Activated naive CD4-positive, alpha-beta T cell treated with anti-CD3 and anti-CD28 coated beads, Interleukin-2, amount 50 U/mL, for 72 hours (primary cell): ENCODE data around the gene ZNF480. TPM values are rescaled to one million over a fixed set of nuclear protein-coding genes. Genes with fewer than 3 reads are reported as not detected.
"Not testable (repeated sequence)": the region's sequence is repeated elsewhere in the genome, so short reads cannot be mapped to it uniquely, and the experiment has no call there.

Experiments used
- ATAC-seq, 2 donors: fragments of 150-1000 bp; cut with Tn5 transposase; 2 replicates each; pipeline ENCODE4 v1.10.0; 2021; ENCODE audit warnings: mild to moderate bottlenecking in 2 of 2, moderate library complexity in 2 of 2
- DNase-seq, 2 donors: peaks; one replicate each; pipeline ENCODE4 v3.0.0; 2021 to 2022; ENCODE audit warnings: low spot score in 2 of 2
- H3K27ac Mint-ChIP-seq, 2 donors: one replicate each; pipeline ENCODE4 v1.8.0; 2022; ENCODE audit warnings: mild to moderate bottlenecking in 2 of 2, mixed read lengths in 2 of 2
- H3K36me3 Mint-ChIP-seq, 2 donors: one replicate each; pipeline ENCODE4 v1.8.0; 2022; ENCODE audit warnings: mixed read lengths in 2 of 2
- H3K9me3 Mint-ChIP-seq, 2 donors: one replicate each; pipeline ENCODE4 v1.8.0; 2022; ENCODE audit warnings: mixed read lengths in 2 of 2
- total RNA-seq, 2 donors: library from RNA; stranded (reverse); gene quantifications; one replicate each; pipeline ENCODE4 v1.2.3, GENCODE V29; 2022

Gene ZNF480
- total RNA-seq, 2 donors from 2014 or later, result 2.0 to 9.9 TPM

GRCh38 chr19:52307275-52307674 lies 10.3 kb downstream of the ZNF480 start:
- Mint-ChIP-seq H3K27ac (no peak overlapping the region), H3K36me3 (peaks cover 83 to 91% of the 10 kb centered on the region in 2 donors), H3K9me3 (peaks cover 31 to 34% of the 10 kb centered on the region in 2 donors)
- ATAC-seq (no peak), DNase-seq (peak in 1 of 2 donors; percentile 12)

DNA sequence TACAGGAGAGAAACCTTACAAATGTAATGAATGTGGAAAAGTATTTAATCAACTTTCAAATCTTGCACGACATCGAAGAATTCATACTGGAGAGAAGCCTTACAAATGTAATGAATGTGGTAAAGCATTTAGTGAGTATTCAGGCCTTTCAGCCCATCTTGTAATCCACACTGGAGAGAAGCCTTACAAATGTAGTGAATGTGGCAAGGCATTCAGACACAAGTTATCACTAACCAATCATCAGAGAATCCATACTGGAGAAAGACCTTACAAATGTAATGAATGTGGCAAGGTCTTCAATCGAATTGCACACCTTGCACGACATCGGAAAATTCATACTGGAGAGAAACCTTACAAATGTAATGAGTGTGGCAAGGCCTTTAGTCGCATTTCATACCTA lies 25.5 kb downstream of the ZNF480 start:
- H3K36me3 Mint-ChIP-seq, result peaks cover 75 to 94% of the 10 kb centered on the region in 2 donors
- H3K27ac Mint-ChIP-seq, result no peak overlapping the region
- ATAC-seq, result no peak
- H3K9me3 Mint-ChIP-seq, result peaks cover 59 to 65% of the 10 kb centered on the region in 2 donors
- no peak for DNase-seq

DNA sequence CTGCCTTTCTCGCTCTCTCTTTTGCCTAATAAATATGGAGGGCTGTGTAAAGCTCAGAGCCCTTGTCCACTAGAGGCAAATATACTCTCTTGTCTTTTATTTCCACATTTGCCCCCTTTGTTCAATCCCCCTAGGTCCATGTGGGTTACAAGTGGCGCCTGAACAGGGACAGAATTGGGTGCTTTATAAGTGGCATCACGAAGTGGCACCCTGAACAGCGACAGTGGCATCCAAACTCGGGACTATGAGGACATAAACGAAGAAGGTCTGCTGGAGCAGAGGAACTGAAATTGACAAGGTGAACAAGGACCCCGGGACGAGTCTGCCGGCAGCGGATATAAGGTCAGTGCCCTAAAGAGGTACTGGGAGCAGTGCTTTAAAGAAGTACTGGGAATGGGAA lies 34.8 kb downstream of the ZNF480 start:
- H3K27ac Mint-ChIP-seq, result no peak overlapping the region
- ATAC-seq (no peak), DNase-seq (no peak)
- peaks cover 26 to 34% of the 10 kb centered on the region in 2 donors for H3K9me3 Mint-ChIP-seq
- H3K36me3 Mint-ChIP-seq, result peaks cover 48 to 50% of the 10 kb centered on the region in 2 donors

- Mint-ChIP-seq H3K27ac (peak overlapping the region; percentile 94 to 95), H3K9me3 (peaks cover 35 to 48% of the 10 kb centered on the region in 2 donors), H3K36me3 (peaks cover 54 to 67% of the 10 kb centered on the region in 2 donors)
- peak; percentile 41 to 50 for ATAC-seq
- no peak for DNase-seq
These were observed 38.8 kb downstream of the ZNF480 start for GRCh38 chr19:52335768-52336116.

GRCh38 chr19:52336117-52336790 lies 39.3 kb downstream of the ZNF480 start, which contains the start of gene ZNF610:
Gene ZNF610, plus strand, starts transcription at chr19:52336243. Its CDS starts 12,930 bp downstream, at chr19:52349173.
- DNase-seq, result peak; percentile 90 to 95
- Mint-ChIP-seq H3K9me3 (peaks cover 32 to 48% of the 10 kb centered on the region in 2 donors), H3K27ac (peak within 1 kb of the TSS; percentile 94 to 95), H3K36me3 (peaks cover 52 to 61% of the 10 kb centered on the region in 2 donors)
- peak; percentile 96 to 97 for ATAC-seq

- peaks cover 48 to 57% of the 10 kb centered on the region in 2 donors for H3K36me3 Mint-ChIP-seq
- peaks cover 28 to 43% of the 10 kb centered on the region in 2 donors for H3K9me3 Mint-ChIP-seq
- DNase-seq (no peak), ATAC-seq (no peak)
- peak overlapping the region; percentile 94 to 95 for H3K27ac Mint-ChIP-seq
These were observed 39.9 kb downstream of the ZNF480 start for GRCh38 chr19:52336791-52337381.

GRCh38 chr19:52339022-52339421 lies 42.1 kb downstream of the ZNF480 start:
- DNase-seq, ATAC-seq, H3K27ac Mint-ChIP-seq: not testable (repeated sequence)
- peaks cover 14 to 29% of the 10 kb centered on the region in 2 donors for H3K9me3 Mint-ChIP-seq
- peaks cover 29 to 50% of the 10 kb centered on the region in 2 donors for H3K36me3 Mint-ChIP-seq

GRCh38 chr19:52343548-52343947 lies 46.6 kb downstream of the ZNF480 start:
- H3K36me3 Mint-ChIP-seq, result peaks cover 11 to 42% of the 10 kb centered on the region in 2 donors
- DNase-seq, result peak; percentile 40 to 56
- H3K9me3 Mint-ChIP-seq, result peaks cover 8 to 20% of the 10 kb centered on the region in 2 donors
- H3K27ac Mint-ChIP-seq, result no peak overlapping the region
- ATAC-seq, result peak; percentile 40 to 75

- H3K27ac Mint-ChIP-seq, result no peak overlapping the region
- ATAC-seq, result no peak
- H3K9me3 Mint-ChIP-seq, result peaks cover 16 to 23% of the 10 kb centered on the region in 2 donors
- peaks cover 24 to 49% of the 10 kb centered on the region in 2 donors for H3K36me3 Mint-ChIP-seq
- DNase-seq, result no peak
These were observed 48.2 kb downstream of the ZNF480 start for GRCh38 chr19:52345162-52345561.

GRCh38 chr19:52351512-52351911 lies 54.5 kb downstream of the ZNF480 start:
- Mint-ChIP-seq H3K9me3 (peaks cover 33 to 41% of the 10 kb centered on the region in 2 donors), H3K36me3 (peaks cover 58 to 67% of the 10 kb centered on the region in 2 donors), H3K27ac (no peak overlapping the region)
- ATAC-seq (no peak), DNase-seq (no peak)

DNA sequence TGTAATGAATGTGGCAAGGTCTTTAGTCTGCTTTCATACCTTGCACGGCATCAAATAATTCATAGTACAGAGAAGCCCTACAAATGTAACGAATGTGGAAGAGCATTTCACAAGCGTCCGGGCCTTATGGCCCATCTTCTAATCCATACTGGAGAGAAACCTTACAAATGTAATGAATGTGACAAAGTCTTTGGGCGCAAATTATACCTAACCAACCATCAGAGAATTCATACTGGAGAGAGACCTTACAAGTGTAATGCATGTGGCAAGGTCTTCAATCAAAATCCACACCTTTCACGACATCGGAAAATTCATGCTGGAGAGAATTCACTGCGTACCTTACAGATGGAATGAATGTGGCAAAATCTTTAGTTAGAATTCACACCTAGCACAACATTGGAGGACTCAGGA lies 69.5 kb downstream of the ZNF480 start:
- Mint-ChIP-seq H3K9me3 (peaks cover 28 to 34% of the 10 kb centered on the region in 2 donors), H3K36me3 (peaks cover 38 to 51% of the 10 kb centered on the region in 2 donors), H3K27ac (no peak overlapping the region)
- ATAC-seq (no peak), DNase-seq (no peak)

DNA sequence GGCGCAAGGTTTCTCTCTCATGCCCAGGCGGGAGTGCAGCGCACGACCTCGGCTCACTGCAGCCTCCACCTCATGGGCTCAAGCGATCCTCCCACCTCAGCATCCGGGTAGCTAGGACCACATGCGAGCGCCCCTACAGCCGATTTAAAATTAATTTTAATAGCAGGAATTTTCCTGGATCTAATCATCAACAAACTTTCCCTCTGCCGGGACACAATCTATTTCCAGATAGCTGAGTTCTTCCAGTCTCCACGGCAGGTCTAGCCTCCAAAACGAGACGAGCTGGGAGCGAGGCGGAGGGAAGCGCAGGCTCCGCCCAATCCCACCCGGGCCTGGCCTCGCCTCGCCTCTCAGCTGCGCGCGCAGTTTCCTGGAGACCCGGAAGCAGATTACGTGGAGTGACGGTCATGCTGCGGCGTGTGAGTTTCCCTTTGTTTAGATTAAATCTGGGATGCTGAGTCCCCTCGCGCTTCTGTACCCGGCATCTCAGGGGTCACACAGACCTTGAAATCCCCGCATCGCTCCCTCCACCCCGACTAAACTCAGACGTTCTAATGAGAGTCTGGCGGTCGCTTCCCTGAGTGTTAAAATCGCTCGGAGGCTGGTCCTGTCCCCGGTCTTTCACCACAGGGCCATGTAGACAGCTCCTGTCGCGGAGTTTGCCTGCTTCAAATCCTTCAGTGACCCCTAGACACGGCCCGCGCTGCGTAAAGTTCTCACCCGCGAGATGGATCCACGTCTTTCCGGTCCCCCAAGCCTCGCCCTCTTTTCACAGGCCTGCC lies 72.8 kb downstream of the ZNF480 start, which contains the start of gene ZNF880:
TSS of gene ZNF880 (plus strand) at position 365 of the 782 bp plus-strand sequence. CDS start at position 408, 43 bp downstream.
- H3K27ac Mint-ChIP-seq, result peak within 1 kb of the TSS; percentile 94 to 98
- peaks cover 47 to 65% of the 10 kb centered on the region in 2 donors for H3K36me3 Mint-ChIP-seq
- peak; percentile 91 for DNase-seq
- ATAC-seq, result peak; percentile 100
- H3K9me3 Mint-ChIP-seq, result peaks cover 25 to 36% of the 10 kb centered on the region in 2 donors

- Mint-ChIP-seq H3K9me3 (peaks cover 27 to 34% of the 10 kb centered on the region in 2 donors), H3K27ac (peak overlapping the region; percentile 94 to 98), H3K36me3 (peaks cover 49 to 69% of the 10 kb centered on the region in 2 donors)
- no peak for DNase-seq
- no peak for ATAC-seq
These were observed 73.4 kb downstream of the ZNF480 start for GRCh38 chr19:52370341-52370710.
